Suprapubic skin (tissue), 3 donors: ENCODE results near the gene CDH3.

Source experiments
- CTCF ChIP-seq, 2 donors: fragments of 200-600 bp in 1 of 2; fragments of 450-650 bp in 1 of 2; sonication (generic) in 1 of 2; IDR thresholded peaks; one replicate each; pipeline ENCODE4 v1.5.1; 2016 to 2019; ENCODE audit warnings: antibody characterized with exemption in 2 of 2, mild to moderate bottlenecking in 1 of 2, moderate library complexity in 1 of 2
- EP300 ChIP-seq: sonication (generic); formaldehyde crosslinking; IDR thresholded peaks from one replicate; pipeline ENCODE4 v1.6.1; 2017; ENCODE audit warnings: antibody characterized with exemption

GRCh38 chr16:68640972-68641371 is 4.1 kb upstream of the CDH3 start:
- TF ChIP-seq CTCF (IDR thresholded peaks at IDR 0.05) (no peak), EP300 (no peak)
